ENCODE results near the gene ZNF616.
"Not testable (repeated sequence)": the region's sequence is repeated elsewhere in the genome, so short reads cannot be mapped to it uniquely, and the experiment has no call there.

ZNF616 gene

GRCh38 chr19:52112624-52113023 is 27.1 kb downstream of the ZNF616 start:
- TF ChIP-seq CTCF (IDR thresholded peaks at IDR 0.05; ENCODE audit: insufficient read depth, low read depth, low read length, missing control alignments) = no peak
- H3K4me3 ChIP-seq (ENCODE audit: low read depth, low read length) = no peak overlapping the region
- DNase-seq (ENCODE audit: low read depth) = no peak

- TF ChIP-seq CTCF (IDR thresholded peaks at IDR 0.05; ENCODE audit: insufficient read depth, low read depth, low read length, missing control alignments) = no peak
- DNase-seq (ENCODE audit: low read depth) = no peak
- H3K4me3 ChIP-seq (ENCODE audit: low read depth, low read length) = no peak overlapping the region
Measured at GRCh38 chr19:52110780-52111179, 29.0 kb downstream of the ZNF616 start.

DNA sequence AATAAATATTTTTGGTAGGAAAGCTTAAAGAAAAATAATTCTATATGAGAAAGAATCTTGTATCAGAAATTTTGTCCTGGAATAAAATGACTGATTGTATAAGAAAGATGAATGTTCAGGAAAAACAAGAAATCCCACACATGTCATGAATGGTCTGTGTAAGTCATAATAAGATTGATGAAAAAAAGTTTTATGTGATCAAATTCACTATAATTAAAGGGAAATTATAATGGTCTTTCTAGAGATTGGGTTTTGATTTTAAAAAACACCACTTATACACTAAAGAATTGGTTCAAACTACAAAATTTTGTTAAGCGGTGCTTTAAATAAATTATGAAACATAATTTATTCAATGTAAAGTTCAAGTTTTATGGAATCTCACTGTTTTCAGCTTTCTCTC is 37.0 kb downstream of the ZNF616 start:
- no peak for DNase-seq (ENCODE audit: low read depth)
- TF ChIP-seq CTCF (IDR thresholded peaks at IDR 0.05; ENCODE audit: insufficient read depth, low read depth, low read length, missing control alignments) = no peak
- H3K4me3 ChIP-seq (ENCODE audit: low read depth, low read length) = no peak overlapping the region

- TF ChIP-seq CTCF (IDR thresholded peaks at IDR 0.05; ENCODE audit: insufficient read depth, low read depth, low read length, missing control alignments) = no peak
- no peak for DNase-seq (ENCODE audit: low read depth)
- H3K4me3 ChIP-seq (ENCODE audit: low read depth, low read length) = no peak overlapping the region
Measured at GRCh38 chr19:52101866-52102562, 37.7 kb downstream of the ZNF616 start.

DNA sequence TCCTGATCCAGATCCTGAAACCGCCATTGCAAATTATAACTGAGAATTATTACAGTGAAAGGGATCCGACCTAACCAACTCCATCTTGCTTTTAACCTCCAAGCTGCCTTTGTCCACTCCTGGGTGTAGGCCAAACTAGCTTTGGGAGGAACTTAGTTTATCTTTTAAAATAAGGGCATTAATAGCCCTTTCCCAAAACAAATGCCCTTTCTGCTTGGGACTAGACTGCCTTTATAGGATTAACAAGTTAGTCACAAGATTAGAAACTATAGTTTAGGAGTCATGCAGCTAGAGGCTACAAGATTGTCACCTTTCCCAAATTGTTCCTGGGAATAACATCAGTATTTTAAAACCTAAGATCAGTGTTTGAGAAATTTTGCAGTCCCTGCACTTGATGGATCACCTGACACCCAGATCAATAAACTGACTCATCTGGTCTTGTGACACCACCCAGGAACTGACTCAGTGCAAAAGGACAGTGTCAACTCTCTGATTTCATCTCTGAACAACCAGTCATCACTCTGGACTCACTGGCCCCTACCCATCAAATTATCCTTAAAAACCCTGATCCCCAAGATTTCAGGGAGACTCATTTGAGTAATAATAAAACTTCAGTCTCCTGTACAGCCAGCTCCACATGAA is 40.1 kb downstream of the ZNF616 start:
- H3K4me3 ChIP-seq (ENCODE audit: low read depth, low read length) = no peak overlapping the region
- no peak for TF ChIP-seq CTCF (IDR thresholded peaks at IDR 0.05; ENCODE audit: insufficient read depth, low read depth, low read length, missing control alignments)
- DNase-seq (ENCODE audit: low read depth) = no peak

- DNase-seq (ENCODE audit: low read depth); H3K4me3 ChIP-seq (ENCODE audit: low read depth, low read length): not testable (repeated sequence)
Measured at GRCh38 chr19:52096416-52096815, 43.3 kb downstream of the ZNF616 start.

GRCh38 chr19:52095172-52096014 is 44.3 kb downstream of the ZNF616 start, which contains the start of gene ZNF841:
TSS of gene ZNF841 (minus strand) at chr19:52095765. CDS start at chr19:52084801, 10,964 bp downstream.
- TF ChIP-seq CTCF (IDR thresholded peaks at IDR 0.05; ENCODE audit: insufficient read depth, low read depth, low read length, missing control alignments) = no peak
- H3K4me3 ChIP-seq (ENCODE audit: low read depth, low read length) = peak within 1 kb of the TSS; percentile 77
- peak; percentile 90 for DNase-seq (ENCODE audit: low read depth)

Data from GM12865 (cell line).